ENCODE data around the gene MID2.
"Not testable (repeated sequence)": the region's sequence is repeated elsewhere in the genome, so short reads cannot be mapped to it uniquely, and the experiment has no call there.

Gene MID2

GRCh38 chrX:107825698-107826237 lies at the start of gene MID2:
Gene MID2 (plus strand): TSS chrX:107825866. CDS start chrX:107826427, 561 bp downstream.
- DNase-seq (ENCODE audit: low spot score) = peak; percentile 63

GRCh38 chrX:107776649-107777535 lies 48.8 kb upstream of the MID2 start:
- peak; percentile 72 for DNase-seq (ENCODE audit: low spot score)

- no peak for DNase-seq (ENCODE audit: low spot score)
These were observed 48.2 kb upstream of the MID2 start, which contains the start of gene NCBP2L for GRCh38 chrX:107777536-107777832. Gene NCBP2L (plus strand): TSS chrX:107777733. CDS start chrX:107794221, 16,488 bp downstream.

- DNase-seq (ENCODE audit: low spot score) = no peak
These were observed 45.1 kb upstream of the MID2 start for GRCh38 chrX:107780525-107780924.

- no peak for DNase-seq (ENCODE audit: low spot score)
These were observed 37.8 kb upstream of the MID2 start for GRCh38 chrX:107787827-107788226.

GRCh38 chrX:107804427-107804826 lies 21.2 kb upstream of the MID2 start:
- no peak for DNase-seq (ENCODE audit: low spot score)

GRCh38 chrX:107805179-107805578 lies 20.5 kb upstream of the MID2 start:
- no peak for DNase-seq (ENCODE audit: low spot score)

- DNase-seq (ENCODE audit: low spot score) = not testable (repeated sequence)
These were observed 15.6 kb upstream of the MID2 start for GRCh38 chrX:107810053-107810452.

GRCh38 chrX:107818900-107819521 lies 6.7 kb upstream of the MID2 start:
- DNase-seq (ENCODE audit: low spot score) = no peak

GRCh38 chrX:107823042-107823441 lies 2.6 kb upstream of the MID2 start:
- DNase-seq (ENCODE audit: low spot score) = no peak

GRCh38 chrX:107823456-107823855 lies 2.2 kb upstream of the MID2 start:
- DNase-seq (ENCODE audit: low spot score) = no peak

GRCh38 chrX:107826238-107827029 lies 768 bp downstream of the MID2 start:
- peak; percentile 62 for DNase-seq (ENCODE audit: low spot score)

GRCh38 chrX:107827030-107827831 lies 1.6 kb downstream of the MID2 start:
- no peak for DNase-seq (ENCODE audit: low spot score)

GRCh38 chrX:107827852-107828251 lies 2.2 kb downstream of the MID2 start:
- DNase-seq (ENCODE audit: low spot score) = no peak

GRCh38 chrX:107829878-107830277 lies 4.2 kb downstream of the MID2 start:
- DNase-seq (ENCODE audit: low spot score) = no peak

GRCh38 chrX:107831071-107831730 lies 5.5 kb downstream of the MID2 start:
- no peak for DNase-seq (ENCODE audit: low spot score)

- DNase-seq (ENCODE audit: low spot score) = no peak
These were observed 8.9 kb downstream of the MID2 start for GRCh38 chrX:107834275-107835201.

- no peak for DNase-seq (ENCODE audit: low spot score)
These were observed 11.3 kb downstream of the MID2 start for GRCh38 chrX:107836958-107837357.

- no peak for DNase-seq (ENCODE audit: low spot score)
These were observed 15.3 kb downstream of the MID2 start for GRCh38 chrX:107840971-107841370.

Data from left forelimb (tissue), 1 donor.